Astrocyte of the hippocampus (primary cell): Measurements from ENCODE around the gene SLC39A12.
"Not testable (repeated sequence)": the region's sequence is repeated elsewhere in the genome, so short reads cannot be mapped to it uniquely, and the experiment has no call there.

Source experiments
- DNase-seq: peaks from one replicate; pipeline ENCODE4 v3.0.0; 2011; ENCODE audit warnings: low read depth, low spot score

The SLC39A12 gene

GRCh38 chr10:17951868-17952371 lies at the start of gene SLC39A12:
Gene SLC39A12 (plus strand): TSS chr10:17951918. CDS start chr10:17953277, 1,359 bp downstream.
- DNase-seq: peak; percentile 29

GRCh38 chr10:17904564-17904963 lies 47.2 kb upstream of the SLC39A12 start:
- no peak for DNase-seq

GRCh38 chr10:17905491-17905890 lies 46.2 kb upstream of the SLC39A12 start:
- no peak for DNase-seq

GRCh38 chr10:17906002-17906401 lies 45.7 kb upstream of the SLC39A12 start:
- DNase-seq: no peak

GRCh38 chr10:17907641-17908040 lies 44.1 kb upstream of the SLC39A12 start:
- no peak for DNase-seq

GRCh38 chr10:17910125-17910789 lies 41.5 kb upstream of the SLC39A12 start:
- peak; percentile 57 for DNase-seq

- no peak for DNase-seq
These were observed 39.0 kb upstream of the SLC39A12 start for GRCh38 chr10:17912754-17913153.

- DNase-seq: no peak
These were observed 38.1 kb upstream of the SLC39A12 start for GRCh38 chr10:17913604-17914003.

- no peak for DNase-seq
These were observed 37.3 kb upstream of the SLC39A12 start for GRCh38 chr10:17914169-17915045.

- DNase-seq: no peak
These were observed 36.5 kb upstream of the SLC39A12 start for GRCh38 chr10:17915181-17915580.

GRCh38 chr10:17918187-17918903 lies 33.4 kb upstream of the SLC39A12 start:
- DNase-seq: no peak

GRCh38 chr10:17921378-17921777 lies 30.3 kb upstream of the SLC39A12 start:
- DNase-seq: no peak

GRCh38 chr10:17923728-17924127 lies 28.0 kb upstream of the SLC39A12 start:
- DNase-seq: peak; percentile 94

GRCh38 chr10:17943033-17943745 lies 8.5 kb upstream of the SLC39A12 start:
- no peak for DNase-seq

- not testable (repeated sequence) for DNase-seq
These were observed 1.4 kb upstream of the SLC39A12 start for GRCh38 chr10:17950269-17950668.

- DNase-seq: no peak
These were observed 992 bp upstream of the SLC39A12 start for GRCh38 chr10:17950726-17951125.

- DNase-seq: not testable (repeated sequence)
These were observed 2.7 kb downstream of the SLC39A12 start for GRCh38 chr10:17954372-17954771.

GRCh38 chr10:17954861-17955260 lies 3.1 kb downstream of the SLC39A12 start:
- DNase-seq: no peak

GRCh38 chr10:17958049-17958448 lies 6.3 kb downstream of the SLC39A12 start:
- no peak for DNase-seq

- no peak for DNase-seq
These were observed 8.2 kb downstream of the SLC39A12 start for GRCh38 chr10:17959870-17960269.
